CD14-positive monocyte (primary cell): ENCODE data around the gene DOCK3. TPM values are rescaled to one million over a fixed set of nuclear protein-coding genes. Genes with fewer than 3 reads are reported as not detected.

Source experiments
- DNase-seq, 3 donors: peaks; one replicate each; pipeline ENCODE4 v3.0.0-alpha.2; 2011 to 2022
- H2AFZ ChIP-seq: 2 replicates; pipeline ENCODE4 v1.6.0; 2012; ENCODE audit warnings: mild to moderate bottlenecking, low read depth, low read length, inconsistent platforms; ENCODE audit not compliant: insufficient read depth, poor library complexity, severe bottlenecking
- H3K27ac ChIP-seq, 2 donors: 1 replicate in 1 of 2; 2 replicates in 1 of 2; pipeline ENCODE4 v1.5.1; 2012 to 2013; ENCODE audit warnings: low read length in 2 of 2, control low read depth in 1 of 2, inconsistent platforms in 1 of 2, low read depth in 1 of 2, mild to moderate bottlenecking in 1 of 2
- H3K27me3 ChIP-seq, 2 donors: one replicate each; pipeline versions ENCODE4 v1.6.0 to v1.6.1; 2011 to 2013; ENCODE audit warnings: low read length in 2 of 2; ENCODE audit not compliant: control insufficient read depth in 2 of 2, insufficient read depth in 2 of 2
- H3K36me3 ChIP-seq, 2 donors: replicated peaks in 1 of 2; 1 replicate in 1 of 2; 2 replicates in 1 of 2; pipeline versions ENCODE4 v1.5.1 to v1.6.1; 2012 to 2013; ENCODE audit warnings: low read length in 2 of 2, control low read depth in 1 of 2, inconsistent platforms in 1 of 2, mild to moderate bottlenecking in 1 of 2; ENCODE audit not compliant: insufficient read depth in 2 of 2, control insufficient read depth in 1 of 2
- H3K4me1 ChIP-seq, 2 donors: 1 replicate in 1 of 2; 2 replicates in 1 of 2; pipeline versions ENCODE4 v1.5.1 to v1.6.1; 2012 to 2013; ENCODE audit warnings: low read length in 2 of 2, control low read depth in 1 of 2, inconsistent platforms in 1 of 2, mild to moderate bottlenecking in 1 of 2, moderate library complexity in 1 of 2; ENCODE audit not compliant: insufficient read depth in 2 of 2, control insufficient read depth in 1 of 2
- H3K4me2 ChIP-seq: replicated peaks from 2 replicates; pipeline ENCODE3; 2012; ENCODE audit warnings: low read length, moderate library complexity, mild to moderate bottlenecking; ENCODE audit not compliant: poor library complexity, severe bottlenecking; ENCODE audit errors: extremely low read depth
- H3K4me3 ChIP-seq, 3 experiments: fragments of 200-600 bp in 1 of 3; sonication (generic) in 1 of 3; replicated peaks in 1 of 3; 1 replicate in 2 of 3; 2 replicates in 1 of 3; pipeline ENCODE4 v1.5.1; 2011 to 2013; ENCODE audit warnings: low read length in 3 of 3, mild to moderate bottlenecking in 3 of 3, control low read depth in 2 of 3, low read depth in 2 of 3, inconsistent platforms in 1 of 3, moderate library complexity in 1 of 3
- H3K79me2 ChIP-seq: 2 replicates; pipeline ENCODE4 v1.6.0; 2012; ENCODE audit warnings: mild to moderate bottlenecking, control low read depth, inconsistent platforms, low read length, moderate library complexity; ENCODE audit not compliant: insufficient read depth
- H3K9ac ChIP-seq: 2 replicates; pipeline ENCODE4 v1.6.0; 2017; ENCODE audit warnings: low read length, mild to moderate bottlenecking; ENCODE audit not compliant: insufficient read depth, poor library complexity, severe bottlenecking
- H3K9me3 ChIP-seq, 2 donors: replicated peaks in 1 of 2; 1 replicate in 1 of 2; 2 replicates in 1 of 2; pipeline versions ENCODE4 v1.5.1 to v1.6.1; 2012 to 2013; ENCODE audit warnings: low read length in 2 of 2, control low read depth in 1 of 2; ENCODE audit not compliant: control insufficient read depth in 1 of 2, insufficient read depth in 1 of 2
- H4K20me1 ChIP-seq: 2 replicates; pipeline ENCODE4 v1.6.0; 2012; ENCODE audit warnings: mild to moderate bottlenecking, low read length, control low read depth, moderate library complexity; ENCODE audit not compliant: insufficient read depth
- H3K27ac Mint-ChIP-seq, 7 donors: one replicate each; pipeline ENCODE4 v1.8.0; 2020; ENCODE audit warnings: mild to moderate bottlenecking in 7 of 7, mixed read lengths in 7 of 7, moderate library complexity in 6 of 7, inconsistent platforms in 2 of 7
- H3K27me3 Mint-ChIP-seq, 3 donors: one replicate each; pipeline ENCODE4 v1.8.0; 2021 to 2022; ENCODE audit warnings: low read depth in 3 of 3, mild to moderate bottlenecking in 3 of 3, mixed read lengths in 3 of 3, moderate library complexity in 3 of 3, inconsistent platforms in 1 of 3
- H3K36me3 Mint-ChIP-seq, 2 donors: one replicate each; pipeline ENCODE4 v1.8.0; 2020; ENCODE audit warnings: mixed read lengths in 2 of 2, inconsistent platforms in 1 of 2, mild to moderate bottlenecking in 1 of 2
- H3K4me1 Mint-ChIP-seq: one replicate; pipeline ENCODE4 v1.8.0; 2020; ENCODE audit warnings: mild to moderate bottlenecking, mixed read lengths
- H3K4me3 Mint-ChIP-seq, 2 donors: one replicate each; pipeline ENCODE4 v1.8.0; 2020; ENCODE audit warnings: mild to moderate bottlenecking in 2 of 2, mixed read lengths in 2 of 2, moderate library complexity in 1 of 2
- H3K9me3 Mint-ChIP-seq, 7 donors: one replicate each; pipeline ENCODE4 v1.8.0; 2020 to 2022; ENCODE audit warnings: mixed read lengths in 7 of 7, mild to moderate bottlenecking in 6 of 7, moderate library complexity in 6 of 7, inconsistent platforms in 2 of 7
- CTCF ChIP-seq: fragments of 200-600 bp; IDR thresholded peaks from one replicate; pipeline ENCODE4 v1.8.0; 2022; ENCODE audit warnings: antibody characterized with exemption, mild to moderate bottlenecking
- WGBS: methylation state at CpG from one replicate; pipeline ENCODE4 v1.1.5; 2013; ENCODE audit warnings: missing lambda C conversion rate; ENCODE audit not compliant: insufficient coverage; 5-methylcytosine and 5-hydroxymethylcytosine counted together
- intact Hi-C, 2 donors: fragments of 100-400 bp; cut with micrococcal nuclease; formaldehyde crosslinking; loops; one replicate each; pipeline versions ENCODE4 v1.15.0 to v1.15.1; 2023
- polyA plus RNA-seq, 3 donors: library from polyadenylated mRNA; depleted of rRNA in 1 of 3; unstranded in 2 of 3; stranded (reverse) in 1 of 3; fragments of 300-500 nt in 2 of 3; fragments of >200 nt in 1 of 3; fragmentation: Illumina TruSeq in 2 of 3; gene quantifications; 1 replicate in 2 of 3; 2 replicates in 1 of 3; pipeline ENCODE4 v1.2.3, GENCODE V29; 2012 to 2021

DOCK3 gene
- polyA plus RNA-seq, 3 donors, result 0.03 TPM; not detected in 1

GRCh38 chr3:51385621-51386091 lies 710.9 kb downstream of the DOCK3 start:
- Histone ChIP-seq H3K4me2 (peak overlapping the region; percentile 97), H3K27me3 (no peaks in the 10 kb centered on the region), H3K79me2 (peaks cover 59% of the 10 kb centered on the region), H3K9me3 (no peaks in the 10 kb centered on the region), H3K36me3 (peaks cover 10 to 20% of the 10 kb centered on the region in 2 donors), H3K4me3 (peak overlapping the region; percentile 51 to 99 (median 83)), H4K20me1 (peaks cover 43% of the 10 kb centered on the region), H3K27ac (peak overlapping the region; percentile 54 to 97), H3K9ac (peak overlapping the region; percentile 95), H2AFZ (peak overlapping the region; percentile 100), H3K4me1 (peaks cover 39 to 52% of the 10 kb centered on the region in 2 donors)
- Mint-ChIP-seq H3K27ac (peak overlapping the region; percentile 91 to 97 (median 95)), H3K4me3 (peak overlapping the region; percentile 92 to 98), H3K27me3 (peaks cover 0 to 3% (median 1%) of the 10 kb centered on the region in 3 donors), H3K9me3 (no peaks in the 10 kb centered on the region), H3K36me3 (peaks cover 21 to 23% of the 10 kb centered on the region in 2 donors), H3K4me1 (peaks cover 44% of the 10 kb centered on the region)
- DNase-seq, result no peak
- 0% methylated on average over 9 of the region's 18 CpGs for WGBS
- intact Hi-C loops, result loop anchor here in 1 of 2 donors (2.0 to 10.0 kb wide), 3 partner anchors 113 to 1149 kb away; partner anchors contain the start of genes CISH, NT5DC2 and UQCC5
- TF ChIP-seq CTCF, result no peak

- Histone ChIP-seq H3K4me3 (peak overlapping the region in 2 of 3 experiments; percentile 51 to 99), H3K27ac (peak overlapping the region; percentile 54 to 97), H3K9ac (peak overlapping the region; percentile 95), H3K4me2 (peak overlapping the region; percentile 97), H4K20me1 (peaks cover 43% of the 10 kb centered on the region), H2AFZ (no peak overlapping the region), H3K27me3 (no peaks in the 10 kb centered on the region), H3K9me3 (no peaks in the 10 kb centered on the region), H3K36me3 (peaks cover 10 to 20% of the 10 kb centered on the region in 2 donors), H3K4me1 (peaks cover 42 to 54% of the 10 kb centered on the region in 2 donors), H3K79me2 (peaks cover 61% of the 10 kb centered on the region)
- peaks cover 0 to 3% (median 1%) of the 10 kb centered on the region in 3 donors for H3K27me3 Mint-ChIP-seq
- 66% methylated on average over 5 of the region's 8 CpGs for WGBS
- peak in 1 of 3 donors; percentile 7 for DNase-seq
- no peaks in the 10 kb centered on the region for H3K9me3 Mint-ChIP-seq
- peak overlapping the region; percentile 77 to 97 (median 95) for H3K27ac Mint-ChIP-seq
- H3K4me3 Mint-ChIP-seq, result peak overlapping the region; percentile 92 to 98
- H3K36me3 Mint-ChIP-seq, result peaks cover 21 to 23% of the 10 kb centered on the region in 2 donors
- peaks cover 46% of the 10 kb centered on the region for H3K4me1 Mint-ChIP-seq
- no peak for TF ChIP-seq CTCF
- intact Hi-C loops, result loop anchor here in 1 of 2 donors (2.0 to 10.0 kb wide), 3 partner anchors 112 to 1148 kb away; partner anchors contain the start of genes CISH, NT5DC2 and UQCC5
Observed at GRCh38 chr3:51386159-51386851, 711.6 kb downstream of the DOCK3 start.
